GM21381 (cell line): ENCODE measurements around the gene ZC3H7B.
"Not testable (repeated sequence)": the region's sequence is repeated elsewhere in the genome, so short reads cannot be mapped to it uniquely, and the experiment has no call there.

ENCODE experiments used
- ATAC-seq: cut with Tn5 transposase; IDR thresholded peaks from one replicate; pipeline ENCODE4 v1.9.1; 2021; ENCODE audit warnings: mild to moderate bottlenecking, moderate library complexity; ENCODE audit not compliant: unreplicated experiment

ZC3H7B gene

GRCh38 chr22:41369837-41370236, 68.5 kb downstream of the ZC3H7B start:
- no peak for ATAC-seq

GRCh38 chr22:41377846-41378245, 76.5 kb downstream of the ZC3H7B start:
- ATAC-seq, result no peak

DNA sequence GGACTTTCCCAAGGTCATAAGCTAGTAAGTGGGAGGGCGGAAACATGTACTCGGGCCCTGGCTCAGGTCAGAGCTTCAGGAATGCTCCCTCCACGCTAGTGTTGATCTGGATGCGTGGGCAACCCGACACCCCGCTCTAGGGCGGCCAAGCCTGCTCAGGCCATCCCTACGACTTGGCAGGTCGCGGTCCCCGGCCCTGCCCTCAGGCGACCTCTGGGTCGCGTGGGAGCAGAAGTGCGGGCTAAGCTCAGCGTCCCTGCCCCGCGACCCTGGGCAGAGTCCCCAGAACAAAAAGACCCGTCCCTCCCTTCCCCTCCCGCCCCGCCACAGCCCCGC, 79.6 kb downstream of the ZC3H7B start:
- peak; percentile 6 for ATAC-seq

- peak; percentile 82 for ATAC-seq
Measured at GRCh38 chr22:41381329-41382097, 80.2 kb downstream of the ZC3H7B start, which contains the start of gene TEF. Gene TEF (plus strand): TSS chr22:41381942. CDS start chr22:41382045, 103 bp downstream.

DNA sequence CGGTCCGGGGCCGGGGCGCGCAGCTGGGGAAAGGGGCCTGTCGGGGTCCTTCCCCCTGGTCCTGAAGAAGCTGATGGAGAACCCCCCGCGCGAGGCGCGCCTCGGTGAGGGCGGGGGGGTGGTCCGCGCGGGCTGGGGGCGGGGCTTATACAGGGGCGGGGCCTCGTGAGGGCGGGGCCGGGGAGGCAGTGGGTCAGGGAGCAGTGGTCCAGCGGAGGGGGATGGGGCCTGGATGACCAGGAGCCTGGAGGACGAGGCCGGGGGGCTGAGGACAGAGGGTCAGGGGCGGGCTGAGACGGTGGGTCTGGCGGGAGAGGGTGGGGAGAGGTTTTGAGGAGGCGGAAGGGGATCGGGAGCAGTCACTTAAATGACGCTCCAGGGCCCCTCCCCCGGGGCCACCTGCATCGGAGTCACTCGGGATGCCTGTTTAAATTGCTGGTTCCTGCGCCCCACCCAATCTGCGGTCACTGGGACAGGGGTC, 80.8 kb downstream of the ZC3H7B start:
- peak; percentile 29 for ATAC-seq

DNA sequence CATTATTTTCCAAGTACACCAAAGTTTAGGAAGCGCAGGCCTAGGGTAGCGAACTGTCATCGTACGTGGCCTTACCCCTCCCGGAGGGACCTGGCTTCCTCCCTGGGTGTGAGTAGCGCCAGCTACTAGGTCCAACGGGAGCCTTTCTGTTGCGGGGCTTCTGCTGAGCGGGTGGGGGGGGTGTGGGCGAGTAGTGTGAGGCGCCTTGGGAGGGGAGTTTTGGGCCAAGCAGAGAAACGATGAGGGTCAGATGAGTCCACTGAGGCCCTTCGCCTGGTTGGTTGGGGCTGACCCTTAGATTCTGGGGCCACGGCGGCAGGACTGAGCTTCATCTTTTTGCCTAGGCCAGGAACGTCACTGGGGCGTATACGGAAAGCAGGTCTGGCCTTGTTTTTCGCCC, 81.3 kb downstream of the ZC3H7B start:
- no peak for ATAC-seq

DNA sequence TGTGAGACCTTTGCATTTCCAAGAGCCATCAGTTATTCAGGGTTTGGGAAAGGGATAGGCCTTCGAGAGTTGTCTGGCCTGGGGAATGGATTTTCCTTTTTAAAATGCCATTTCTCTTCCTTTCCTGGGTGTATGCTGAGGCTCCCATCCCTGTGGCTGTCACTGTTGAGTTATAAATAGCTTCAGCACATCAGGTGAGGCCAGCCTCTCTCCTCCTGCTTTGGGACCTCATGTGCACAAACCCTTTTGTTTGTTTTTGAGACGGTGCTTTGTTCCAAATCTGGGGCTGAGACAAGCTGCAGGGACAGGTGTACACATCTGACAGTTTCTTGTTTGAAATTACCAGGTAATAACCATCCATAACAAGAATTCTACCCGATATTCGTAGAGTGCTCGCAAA, 81.8 kb downstream of the ZC3H7B start:
- ATAC-seq, result no peak

- ATAC-seq, result no peak
Measured at GRCh38 chr22:41384128-41384527, 82.8 kb downstream of the ZC3H7B start.

GRCh38 chr22:41387341-41387740, 86.0 kb downstream of the ZC3H7B start:
- ATAC-seq, result no peak

- ATAC-seq, result no peak
Measured at GRCh38 chr22:41394012-41394356, 92.7 kb downstream of the ZC3H7B start.

DNA sequence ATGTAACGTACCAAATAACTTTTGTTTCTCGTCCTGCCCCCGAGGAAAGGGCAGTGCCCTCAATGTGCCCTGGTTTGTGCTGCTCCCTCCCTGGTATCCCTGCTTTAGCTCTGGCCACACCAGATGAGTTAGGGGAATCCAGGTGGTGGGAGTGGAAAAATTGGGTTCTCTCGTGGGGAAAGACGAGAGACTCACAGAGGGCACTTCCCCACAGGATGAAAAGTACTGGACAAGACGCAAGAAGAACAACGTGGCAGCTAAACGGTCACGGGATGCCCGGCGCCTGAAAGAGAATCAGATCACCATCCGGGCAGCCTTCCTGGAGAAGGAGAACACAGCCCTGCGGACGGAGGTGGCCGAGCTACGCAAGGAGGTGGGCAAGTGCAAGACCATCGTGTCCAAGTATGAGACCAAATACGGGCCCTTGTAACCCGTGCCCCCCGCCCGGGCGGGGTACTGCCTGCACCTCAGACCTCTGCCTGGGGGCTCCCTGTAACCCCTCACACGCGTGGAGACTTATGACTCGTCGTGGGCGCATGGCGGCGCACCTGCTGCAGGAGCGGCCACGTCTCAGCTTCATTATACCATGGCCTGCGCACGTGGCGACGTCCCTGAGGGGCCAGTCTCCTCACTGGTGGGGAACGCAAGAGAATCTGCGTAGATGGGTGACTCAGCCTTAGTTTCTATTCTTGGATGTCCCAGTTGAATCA, 94.4 kb downstream of the ZC3H7B start:
- ATAC-seq, result no peak

DNA sequence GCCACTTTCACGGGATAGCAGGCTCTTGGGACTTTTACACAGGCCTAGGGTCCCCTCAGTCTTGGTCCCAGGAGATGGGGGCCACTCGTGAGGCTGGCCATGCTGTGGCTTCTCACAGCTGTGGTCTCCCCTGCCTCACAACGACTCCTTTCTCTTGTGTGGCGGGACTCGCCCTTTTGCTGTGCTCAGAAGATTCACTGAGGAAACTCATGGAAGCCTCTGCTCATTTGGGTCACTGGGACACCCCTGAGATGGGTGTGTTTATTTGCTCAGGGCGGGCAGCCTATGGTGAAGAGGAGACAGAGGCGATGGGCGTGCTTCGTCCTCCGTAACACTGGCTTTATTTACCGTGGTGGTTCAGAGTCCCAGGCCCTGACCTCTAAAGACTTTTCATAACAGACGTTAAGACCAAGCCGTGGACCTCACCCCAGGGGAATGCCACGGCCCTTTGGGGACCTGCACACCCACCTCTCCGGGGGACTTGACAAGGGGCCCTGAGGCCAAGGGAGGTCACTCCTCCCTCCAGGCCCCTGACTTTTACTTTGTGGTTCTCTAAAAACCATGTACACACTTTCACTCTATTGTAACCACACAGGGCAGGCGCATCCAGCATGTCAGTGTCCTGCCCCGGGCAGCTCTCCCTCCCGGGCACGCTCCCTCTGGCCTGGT, 96.0 kb downstream of the ZC3H7B start:
- ATAC-seq, result no peak

- ATAC-seq, result no peak
Measured at GRCh38 chr22:41398921-41399320, 97.6 kb downstream of the ZC3H7B start.

DNA sequence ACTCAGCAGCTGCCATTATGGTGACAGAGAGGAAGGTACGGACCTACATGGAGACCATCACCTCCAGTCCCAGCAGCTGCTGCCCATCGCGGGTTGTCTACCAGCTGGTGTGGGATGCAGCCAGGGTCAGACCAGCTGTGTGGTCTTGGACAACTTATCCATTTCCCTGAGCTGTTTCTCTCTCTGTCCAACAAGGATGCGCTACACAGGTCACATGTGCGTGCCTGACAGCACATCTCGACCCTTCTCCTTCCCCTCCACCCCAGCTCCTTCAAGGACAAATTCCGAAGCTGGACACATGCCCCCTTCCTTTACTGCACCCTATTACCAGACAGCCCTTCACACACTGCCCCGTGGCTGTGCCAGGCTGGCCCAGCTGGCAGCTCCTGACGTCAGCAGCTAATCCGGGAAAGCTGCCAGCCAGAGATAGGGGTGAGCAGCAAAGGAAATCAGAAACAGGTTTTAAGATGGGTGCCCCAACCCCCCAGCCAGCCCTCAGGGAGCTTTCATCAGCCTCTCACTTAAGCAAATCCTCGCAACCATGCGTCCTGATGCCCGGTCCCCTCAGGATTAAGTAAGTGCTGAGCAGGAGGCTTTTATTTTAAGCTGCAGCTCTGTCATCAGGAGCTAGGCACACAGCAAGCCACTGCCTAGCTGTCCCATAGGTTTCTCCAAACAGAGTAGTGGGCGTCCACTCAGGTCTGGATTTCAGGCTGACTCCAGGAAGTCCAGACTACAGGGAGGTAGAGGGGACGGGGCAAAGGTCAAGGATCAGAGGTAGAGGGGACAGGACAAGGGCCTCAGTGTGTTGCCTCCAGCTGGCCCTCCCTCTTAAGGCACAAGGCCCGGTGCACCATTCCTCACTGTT, 100.7 kb downstream of the ZC3H7B start:
- ATAC-seq, result no peak

- not testable (repeated sequence) for ATAC-seq
Measured at GRCh38 chr22:41402851-41403250, 101.5 kb downstream of the ZC3H7B start.

DNA sequence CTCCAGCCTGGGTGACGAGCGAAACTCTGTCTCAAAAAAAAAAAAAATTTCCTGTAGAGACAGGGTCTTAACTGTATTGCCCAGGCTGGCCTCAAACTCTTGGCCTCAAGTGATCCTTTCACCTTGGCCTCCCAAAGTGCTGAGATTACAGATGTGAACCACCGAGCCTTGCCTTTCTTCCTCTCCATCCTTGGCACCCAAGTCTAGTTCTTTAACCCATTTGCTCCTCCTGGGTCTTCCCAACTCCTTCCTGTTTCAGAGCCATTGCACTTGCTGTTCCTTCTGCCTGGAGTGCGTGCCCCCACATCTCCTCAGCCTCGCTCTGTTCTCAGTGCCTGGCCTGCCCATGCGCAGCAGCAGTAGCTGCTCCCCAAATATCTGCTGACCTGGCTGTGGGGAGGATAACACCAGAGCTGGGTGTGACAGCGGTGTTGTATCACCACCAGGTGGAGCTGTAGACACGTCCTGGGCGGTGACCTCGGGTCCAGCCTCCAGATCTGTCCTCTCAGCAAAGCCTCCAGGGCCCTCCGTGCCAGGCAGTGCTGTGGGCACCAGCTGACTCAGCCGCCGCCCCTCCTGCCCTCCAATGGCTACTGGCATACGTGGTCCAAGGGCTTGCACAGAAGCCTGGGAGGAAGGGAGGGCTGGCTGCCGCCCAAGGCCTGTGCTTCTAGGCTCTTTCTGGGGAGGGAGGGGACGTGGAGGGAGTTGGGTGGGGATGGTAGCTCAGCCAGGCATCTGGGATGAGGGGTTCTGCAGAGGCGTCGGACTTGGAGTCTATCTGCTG, 102.4 kb downstream of the ZC3H7B start:
- peak; percentile 62 for ATAC-seq

DNA sequence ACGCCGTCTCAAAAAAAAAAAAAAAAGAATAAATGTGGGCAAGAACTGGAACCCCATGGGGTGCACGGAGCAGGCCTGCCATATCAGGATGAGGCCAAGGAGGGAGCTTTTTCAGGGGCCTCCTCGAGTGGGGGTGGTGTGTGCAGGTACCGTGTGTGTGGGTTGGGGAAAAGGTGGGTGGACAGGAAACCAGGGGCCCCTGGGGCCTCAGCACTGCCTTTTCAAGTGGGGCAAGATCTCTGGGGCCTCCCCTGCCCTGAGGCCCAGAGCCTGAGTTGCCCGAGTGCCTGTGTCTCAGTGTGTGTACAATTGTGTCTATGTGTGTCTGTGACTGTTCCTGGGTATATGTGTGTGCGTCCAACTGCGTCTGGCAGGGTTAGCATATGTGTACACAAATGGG, 104.3 kb downstream of the ZC3H7B start:
- ATAC-seq, result no peak

- ATAC-seq, result no peak
Measured at GRCh38 chr22:41406410-41406809, 105.1 kb downstream of the ZC3H7B start.

- ATAC-seq, result no peak
Measured at GRCh38 chr22:41407433-41407832, 106.1 kb downstream of the ZC3H7B start.

- ATAC-seq, result no peak
Measured at GRCh38 chr22:41408665-41409064, 107.3 kb downstream of the ZC3H7B start.
